Stimulated activated CD4-positive, alpha-beta T cell treated with anti-CD3 and anti-CD28 coated beads, Interleukin-4, amount 100 ng/mL, for 4 hours (primary cell): Measurements from ENCODE around the gene MBNL2.

ENCODE experiments used
- DNase-seq, 2 experiments: peaks; one replicate each; pipeline ENCODE4 v3.0.0-alpha.2; 2020

MBNL2 gene

GRCh38 chr13:97306106-97306505 is 84.0 kb downstream of the MBNL2 start:
- DNase-seq, result no peak

GRCh38 chr13:97306645-97307044 is 84.5 kb downstream of the MBNL2 start:
- no peak for DNase-seq

DNA sequence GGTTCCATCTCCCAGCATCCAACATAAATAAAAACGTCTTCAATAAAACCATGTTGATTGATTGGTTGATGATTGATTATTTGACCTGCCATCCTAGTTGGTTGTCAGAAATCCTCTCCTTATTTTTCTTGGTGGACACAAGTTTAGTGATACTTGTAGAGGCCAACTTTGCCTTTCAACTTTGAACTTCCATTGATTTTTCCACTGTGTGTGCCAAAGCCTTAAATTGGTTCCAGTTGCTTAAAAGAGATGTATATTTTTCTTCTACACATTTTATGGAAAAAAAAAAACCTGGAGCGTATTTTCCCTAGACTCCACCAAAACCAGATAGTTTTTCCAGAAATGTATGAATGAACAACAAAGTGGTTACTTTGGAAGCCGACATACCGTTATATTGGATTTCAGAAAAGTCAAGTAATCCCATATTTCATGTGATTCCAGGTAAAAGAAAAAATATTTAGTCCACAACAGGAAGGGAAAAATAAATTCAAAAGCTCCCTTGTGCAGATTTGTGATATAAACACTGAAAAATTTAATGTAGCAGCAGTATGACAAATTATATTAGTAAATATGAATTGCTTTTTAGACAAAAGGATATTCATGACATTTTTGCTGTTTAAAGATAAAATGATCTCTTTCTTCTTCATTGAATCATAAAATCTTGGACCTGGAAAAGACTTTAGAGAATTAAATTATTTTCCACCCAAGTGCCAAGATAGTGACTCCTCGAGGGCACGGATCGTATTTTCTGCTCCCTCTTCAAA is 85.2 kb downstream of the MBNL2 start:
- no peak for DNase-seq

DNA sequence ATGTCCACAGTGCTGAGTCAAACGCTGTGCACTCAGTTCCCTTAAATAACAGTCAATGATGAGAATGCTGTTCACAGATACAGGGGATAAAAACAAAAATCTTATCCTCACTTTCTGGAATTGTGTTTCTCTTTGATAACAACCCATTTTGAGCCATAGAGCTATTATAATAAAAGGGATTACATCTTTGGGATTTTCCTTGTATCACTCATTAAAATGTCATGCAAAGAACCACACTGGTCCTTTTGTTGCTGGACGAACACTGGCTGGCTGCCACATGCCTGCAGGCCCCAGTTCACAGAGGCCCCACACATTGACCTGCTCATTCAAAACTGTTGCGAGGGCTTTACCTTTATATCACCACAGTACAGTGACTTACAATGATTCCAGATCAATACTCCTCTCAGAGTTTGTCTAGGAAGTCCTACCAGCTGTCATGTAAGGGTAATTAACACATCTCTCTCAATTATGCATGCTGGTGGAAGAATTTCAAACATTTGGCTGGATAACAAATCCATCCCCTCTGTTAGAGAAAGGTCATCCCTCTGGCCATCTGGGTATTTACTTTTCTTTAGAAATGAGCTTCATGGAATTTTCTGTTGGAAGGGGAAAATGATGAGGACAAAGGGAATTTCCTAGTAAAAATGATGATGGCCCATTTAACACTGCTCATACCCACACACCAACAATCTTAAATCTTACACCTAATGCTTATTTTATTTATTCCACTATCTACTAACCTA is 85.9 kb downstream of the MBNL2 start:
- no peak for DNase-seq

DNA sequence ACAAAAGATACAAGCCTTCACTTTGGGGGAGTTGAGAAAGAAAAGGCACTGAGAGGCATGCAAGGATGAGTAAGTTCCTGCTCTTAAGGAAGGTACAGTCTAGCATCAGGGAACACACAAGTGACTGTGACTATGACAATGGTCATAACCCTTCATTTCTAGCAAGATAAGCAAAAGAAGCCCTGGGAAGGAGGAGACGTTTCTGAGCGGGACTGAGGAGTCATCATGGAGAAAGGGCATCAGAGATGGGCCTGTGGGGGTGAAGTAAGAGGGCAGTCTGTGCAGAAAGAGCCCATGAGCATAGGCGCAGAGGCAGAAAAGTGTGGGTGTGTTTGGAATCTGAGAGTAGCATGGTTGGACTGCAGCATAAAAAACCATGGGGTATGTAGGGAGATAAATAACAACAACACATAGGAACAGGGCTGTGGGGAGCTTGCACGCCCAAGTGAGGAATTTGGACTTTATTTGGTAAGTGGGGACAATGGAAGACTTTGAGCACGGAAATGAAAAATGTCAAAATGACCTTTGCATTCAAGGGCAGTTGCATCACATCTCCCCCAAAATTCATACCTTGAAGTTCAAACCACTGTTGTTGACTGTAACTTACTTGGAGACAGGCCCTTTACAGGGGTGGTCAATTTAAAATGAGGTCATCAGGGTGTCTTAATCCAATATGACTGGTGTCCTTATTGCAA is 86.7 kb downstream of the MBNL2 start:
- DNase-seq, result no peak

- DNase-seq, result no peak
Measured at GRCh38 chr13:97310809-97311436, 88.8 kb downstream of the MBNL2 start.

DNA sequence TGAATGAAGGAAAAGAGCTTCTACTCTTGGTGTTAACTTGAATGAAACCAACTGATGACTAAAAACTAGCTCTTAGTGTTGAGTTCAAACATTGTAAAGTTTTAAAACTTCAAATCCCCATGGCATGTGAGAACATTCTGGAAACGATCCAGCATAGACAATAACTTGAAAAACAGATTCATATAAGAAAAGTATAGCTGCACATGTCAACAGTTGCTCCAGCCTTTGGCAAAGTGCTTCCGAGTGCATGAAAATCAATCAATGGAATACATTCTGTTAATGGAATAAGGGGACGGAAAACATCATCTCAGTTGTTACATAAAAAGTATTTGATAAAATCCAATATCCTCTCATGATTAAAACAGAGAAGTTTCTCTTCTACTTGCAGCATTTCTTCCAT is 89.8 kb downstream of the MBNL2 start:
- no peak for DNase-seq

- DNase-seq, result no peak
Measured at GRCh38 chr13:97313551-97314260, 91.6 kb downstream of the MBNL2 start.

DNA sequence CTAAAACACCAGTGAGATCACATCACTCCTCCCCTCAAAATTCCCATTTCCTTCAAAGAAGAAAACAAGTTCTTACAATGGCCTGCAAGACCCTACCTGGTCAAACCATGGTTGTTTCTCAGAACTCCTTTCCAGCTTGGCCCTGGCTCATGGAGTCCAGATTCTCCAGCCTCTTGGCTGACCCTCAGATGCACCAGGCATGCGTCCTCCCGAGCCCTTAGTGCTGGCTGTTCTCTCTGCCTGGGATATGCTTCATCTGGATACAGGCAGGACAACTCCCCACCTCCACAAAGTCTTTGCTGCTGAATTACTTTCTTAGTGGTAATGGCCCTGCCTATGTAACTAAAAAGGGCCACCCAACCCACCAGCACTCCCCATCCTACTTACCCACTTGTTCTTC is 94.3 kb downstream of the MBNL2 start:
- no peak for DNase-seq

- no peak for DNase-seq
Measured at GRCh38 chr13:97317933-97318332, 95.8 kb downstream of the MBNL2 start.

GRCh38 chr13:97318532-97318931 is 96.4 kb downstream of the MBNL2 start:
- DNase-seq, result no peak

GRCh38 chr13:97319113-97319720 is 97.1 kb downstream of the MBNL2 start:
- DNase-seq, result no peak

DNA sequence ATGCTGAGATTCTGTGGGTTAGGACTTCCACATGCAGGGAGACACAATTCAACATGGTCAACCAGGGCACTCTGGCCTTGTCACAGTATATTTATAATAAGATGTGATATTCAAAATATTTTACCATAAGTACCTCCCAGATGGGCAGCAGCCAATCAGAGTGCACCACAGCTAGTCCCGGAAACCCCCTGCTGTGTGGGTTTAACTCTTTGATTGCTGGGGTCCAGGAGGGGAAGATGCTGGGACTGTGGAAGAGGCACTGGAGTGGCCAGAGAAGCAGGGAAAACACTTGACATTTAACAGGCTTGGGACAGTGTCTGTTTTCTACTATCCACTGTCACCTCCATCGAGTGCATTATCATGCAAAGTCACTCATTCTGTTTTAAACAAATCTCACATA is 99.0 kb downstream of the MBNL2 start:
- DNase-seq, result no peak

DNA sequence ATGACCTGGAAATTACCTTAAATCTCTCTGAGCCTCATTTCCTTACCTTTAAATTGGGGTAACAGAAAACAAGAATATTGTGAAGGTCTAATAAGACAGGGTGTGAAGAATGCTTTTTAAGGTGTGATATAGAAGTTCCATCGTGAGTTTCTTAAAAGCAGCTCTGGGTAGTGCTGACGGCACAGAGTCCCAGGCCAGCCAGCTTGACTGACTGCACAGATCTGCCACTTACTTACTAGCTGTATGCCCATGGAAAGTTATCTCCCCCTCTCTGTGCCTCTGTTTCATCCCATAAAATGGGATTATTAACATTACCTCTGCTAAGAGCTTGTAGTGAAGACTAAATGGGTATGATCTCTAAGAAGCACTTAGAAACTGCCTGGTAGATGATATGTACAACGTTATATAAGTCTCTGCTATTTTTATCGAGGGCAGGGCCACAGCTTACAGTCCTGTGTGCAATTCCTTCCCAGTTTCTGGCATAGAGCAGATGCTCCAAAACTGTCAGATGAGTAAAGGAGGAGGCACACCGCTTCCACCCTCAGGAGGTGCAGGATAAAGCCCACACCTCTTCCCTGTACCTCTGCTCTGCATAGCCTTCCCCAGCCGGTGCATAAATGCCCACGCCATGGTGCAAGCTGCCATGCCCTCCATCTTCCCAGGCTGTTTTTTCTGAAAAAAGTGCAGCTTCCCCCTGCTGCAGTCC is 99.6 kb downstream of the MBNL2 start:
- no peak for DNase-seq

- no peak for DNase-seq
Measured at GRCh38 chr13:97322740-97323342, 100.7 kb downstream of the MBNL2 start.

DNA sequence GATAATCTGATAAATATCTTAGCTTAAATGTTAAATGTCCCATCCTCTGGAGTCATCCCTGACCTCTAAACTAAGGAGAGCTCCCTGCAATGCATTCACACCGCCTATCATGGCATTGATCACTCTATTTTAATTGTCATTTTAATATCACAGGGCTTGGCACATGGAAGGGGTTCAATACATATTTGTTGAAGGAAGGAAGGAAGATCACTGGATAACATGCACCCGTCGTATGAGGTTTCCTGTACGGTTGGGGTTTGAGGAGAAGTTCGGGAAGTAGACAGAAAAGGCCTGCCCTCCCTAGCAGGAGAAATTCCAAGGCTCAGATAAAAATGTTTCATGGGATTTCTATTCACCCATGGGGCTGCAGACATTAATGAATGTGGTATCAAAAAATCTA is 102.0 kb downstream of the MBNL2 start:
- DNase-seq, result no peak

DNA sequence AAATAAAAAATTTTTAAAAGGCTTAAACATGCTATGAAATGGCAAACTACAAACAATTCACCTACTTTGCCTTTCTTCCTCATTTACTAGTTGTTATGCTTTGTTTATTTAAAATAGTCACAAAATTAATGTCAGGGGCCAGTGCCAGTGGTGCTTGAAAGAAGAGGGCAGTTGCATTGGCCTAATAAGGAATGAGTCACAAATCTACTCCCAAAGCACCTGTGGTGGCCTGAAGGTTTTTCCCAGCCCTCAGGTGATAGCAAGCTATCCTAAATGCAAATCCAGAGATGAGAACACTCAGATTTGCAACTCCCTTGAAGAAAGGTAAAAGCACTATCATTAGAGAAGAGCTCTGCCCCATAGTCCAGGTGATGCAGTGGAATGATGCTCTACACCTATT is 103.6 kb downstream of the MBNL2 start:
- DNase-seq, result no peak

DNA sequence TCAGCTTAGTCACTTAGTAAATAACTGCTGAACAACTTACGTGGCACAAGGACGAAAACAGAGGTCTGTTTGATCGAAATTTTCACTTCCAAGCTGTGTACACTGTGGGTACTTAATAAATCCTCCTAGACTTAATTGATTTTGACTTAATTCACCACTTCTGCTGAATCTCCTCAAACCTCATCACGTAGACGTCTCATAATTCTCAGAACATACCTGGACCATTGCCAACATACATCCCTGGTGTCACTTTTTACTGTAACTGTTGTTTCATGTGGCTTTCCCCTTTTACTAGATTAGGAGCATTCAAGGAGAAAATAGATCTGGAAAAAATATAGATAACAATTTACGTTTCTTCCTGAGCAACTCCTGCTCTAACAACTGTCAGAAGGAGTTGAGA is 105.0 kb downstream of the MBNL2 start:
- DNase-seq, result no peak

GRCh38 chr13:97327506-97328221 is 105.5 kb downstream of the MBNL2 start:
- DNase-seq, result no peak

GRCh38 chr13:97328222-97328790 is 106.2 kb downstream of the MBNL2 start:
- DNase-seq, result no peak
